ENCODE measurements around the gene SLC38A6.
"Not testable (repeated sequence)": the region's sequence is repeated elsewhere in the genome, so short reads cannot be mapped to it uniquely, and the experiment has no call there.

Gene SLC38A6

GRCh38 chr14:61063461-61063860 is 82.4 kb downstream of the SLC38A6 start:
- no peak for FAIRE-seq

GRCh38 chr14:61064210-61064609 is 83.2 kb downstream of the SLC38A6 start:
- no peak for FAIRE-seq

- peak; percentile 49 for FAIRE-seq
Observed at GRCh38 chr14:61064856-61065255, 83.8 kb downstream of the SLC38A6 start.

- no peak for FAIRE-seq
Observed at GRCh38 chr14:61065656-61066055, 84.6 kb downstream of the SLC38A6 start.

GRCh38 chr14:61072442-61072841 is 91.4 kb downstream of the SLC38A6 start:
- FAIRE-seq, result not testable (repeated sequence)

- no peak for FAIRE-seq
Observed at GRCh38 chr14:61074852-61075251, 93.8 kb downstream of the SLC38A6 start.

- FAIRE-seq, result no peak
Observed at GRCh38 chr14:61076556-61076955, 95.5 kb downstream of the SLC38A6 start.

GRCh38 chr14:61077437-61077836 is 96.4 kb downstream of the SLC38A6 start:
- FAIRE-seq, result no peak

GRCh38 chr14:61077951-61078720 is 97.1 kb downstream of the SLC38A6 start:
- no peak for FAIRE-seq

GRCh38 chr14:61080591-61081010 is 99.6 kb downstream of the SLC38A6 start:
- FAIRE-seq, result no peak

GRCh38 chr14:61088081-61088480 is 107.0 kb downstream of the SLC38A6 start:
- FAIRE-seq, result peak; percentile 51

- no peak for FAIRE-seq
Observed at GRCh38 chr14:61089126-61089750, 108.2 kb downstream of the SLC38A6 start.

- FAIRE-seq, result no peak
Observed at GRCh38 chr14:61090432-61091216, 109.6 kb downstream of the SLC38A6 start.

GRCh38 chr14:61091657-61092273 is 110.7 kb downstream of the SLC38A6 start:
- no peak for FAIRE-seq

- not testable (repeated sequence) for FAIRE-seq
Observed at GRCh38 chr14:61098096-61098495, 117.1 kb downstream of the SLC38A6 start.

GRCh38 chr14:61098721-61099120 is 117.7 kb downstream of the SLC38A6 start:
- FAIRE-seq, result no peak

- FAIRE-seq, result no peak
Observed at GRCh38 chr14:61099216-61099835, 118.3 kb downstream of the SLC38A6 start.

- no peak for FAIRE-seq
Observed at GRCh38 chr14:61101803-61102548, 120.9 kb downstream of the SLC38A6 start.

All from A204.1 (cell line).